OCI-LY3 (cell line): ENCODE measurements around the gene OR4D5.

Source experiments
- H2AFZ ChIP-seq: fragments of 200-600, 300-600 bp; shearing (Covaris generic); 2 replicates; pipeline ENCODE4 v1.6.0; 2014; ENCODE audit warnings: antibody characterized with exemption, low read depth, low read length
- H3K27ac ChIP-seq: fragments of 200-600, 300-600 bp; sonication (generic); 2 replicates; pipeline ENCODE4 v1.5.1; 2014; ENCODE audit warnings: mild to moderate bottlenecking, low read length, moderate library complexity, mixed read lengths
- H3K27me3 ChIP-seq: fragments of 200-600, 300-600 bp; sonication (generic); 2 replicates; pipeline ENCODE4 v1.6.1; 2014; ENCODE audit warnings: low read depth, low read length, mixed read lengths
- H3K36me3 ChIP-seq: fragments of 200-600, 300-600 bp; sonication (generic); replicated peaks from 2 replicates; pipeline ENCODE3; 2014; ENCODE audit warnings: low read depth, low read length, mixed read lengths
- H3K4me1 ChIP-seq: fragments of 300-600, 200-600 bp; sonication (generic); 2 replicates; pipeline ENCODE4 v1.6.1; 2014; ENCODE audit warnings: low read length, mixed read lengths
- H3K4me2 ChIP-seq: fragments of 200-600, 300-600 bp; sonication (generic); 2 replicates; pipeline ENCODE4 v1.6.1; 2014; ENCODE audit warnings: low read length, mixed read lengths
- H3K4me3 ChIP-seq: fragments of 300-600, 200-600 bp; sonication (generic); 2 replicates; pipeline ENCODE4 v1.5.1; 2014; ENCODE audit warnings: antibody characterized with exemption, mild to moderate bottlenecking, low read length, moderate library complexity
- H3K79me2 ChIP-seq: fragments of 300-600, 200-600 bp; shearing (Covaris generic); 2 replicates; pipeline ENCODE4 v1.6.1; 2014; ENCODE audit warnings: mild to moderate bottlenecking, low read length, mixed read lengths
- H3K9ac ChIP-seq: fragments of 300-600, 200-600 bp; shearing (Covaris generic); 2 replicates; pipeline ENCODE4 v1.6.0; 2014; ENCODE audit warnings: mild to moderate bottlenecking, low read length, moderate library complexity
- H3K9me3 ChIP-seq: fragments of 200-600, 300-600 bp; shearing (Covaris generic); 2 replicates; pipeline ENCODE4 v1.6.1; 2014; ENCODE audit warnings: low read length, mixed read lengths; ENCODE audit not compliant: insufficient read depth
- H4K20me1 ChIP-seq: fragments of 200-600, 300-600 bp; sonication (generic); 2 replicates; pipeline ENCODE4 v1.6.1; 2016; ENCODE audit warnings: low read length, mixed read lengths; ENCODE audit not compliant: insufficient read depth
- EZH2phosphoT487 ChIP-seq: fragments of 200-600 bp; shearing (Covaris generic); IDR thresholded peaks from 2 replicates; pipeline ENCODE4 v1.6.1; 2018; ENCODE audit warnings: antibody characterized with exemption, mixed run types, low read depth
- TF ChIP-seq, protein P1 (sequence below): fragments of 200-600, 300-600 bp; sonication (generic); IDR thresholded peaks from 2 replicates; pipeline ENCODE4 v1.5.1; 2014; ENCODE audit warnings: antibody characterized with exemption, low read length, low read depth

Gene OR4D5

DNA sequence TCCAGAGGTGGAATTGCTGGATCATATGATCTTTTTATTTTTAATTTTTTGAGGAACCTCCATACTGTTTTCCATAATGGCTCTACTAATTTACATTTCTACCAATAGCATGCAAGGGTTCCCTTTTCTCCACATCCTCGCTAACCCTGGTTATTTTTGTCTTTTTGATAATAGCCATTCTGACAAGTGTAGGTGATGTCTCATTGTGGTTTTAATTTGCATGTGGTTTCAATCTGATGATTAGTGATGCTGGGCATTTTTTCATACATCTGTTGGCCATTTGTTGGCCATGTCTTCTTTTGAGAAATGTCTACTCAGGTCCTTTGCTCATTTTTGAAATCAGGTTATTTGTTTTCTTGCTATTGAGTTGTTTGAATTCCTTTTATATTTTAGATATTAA, 15.4 kb upstream of the OR4D5 start:
- H4K20me1 ChIP-seq, result no peaks in the 10 kb centered on the region
- H3K79me2 ChIP-seq, result no peaks in the 10 kb centered on the region
- H3K27ac ChIP-seq, result no peak overlapping the region
- TF ChIP-seq EZH2phosphoT487, result no peak
- TF ChIP-seq, protein P1, sequence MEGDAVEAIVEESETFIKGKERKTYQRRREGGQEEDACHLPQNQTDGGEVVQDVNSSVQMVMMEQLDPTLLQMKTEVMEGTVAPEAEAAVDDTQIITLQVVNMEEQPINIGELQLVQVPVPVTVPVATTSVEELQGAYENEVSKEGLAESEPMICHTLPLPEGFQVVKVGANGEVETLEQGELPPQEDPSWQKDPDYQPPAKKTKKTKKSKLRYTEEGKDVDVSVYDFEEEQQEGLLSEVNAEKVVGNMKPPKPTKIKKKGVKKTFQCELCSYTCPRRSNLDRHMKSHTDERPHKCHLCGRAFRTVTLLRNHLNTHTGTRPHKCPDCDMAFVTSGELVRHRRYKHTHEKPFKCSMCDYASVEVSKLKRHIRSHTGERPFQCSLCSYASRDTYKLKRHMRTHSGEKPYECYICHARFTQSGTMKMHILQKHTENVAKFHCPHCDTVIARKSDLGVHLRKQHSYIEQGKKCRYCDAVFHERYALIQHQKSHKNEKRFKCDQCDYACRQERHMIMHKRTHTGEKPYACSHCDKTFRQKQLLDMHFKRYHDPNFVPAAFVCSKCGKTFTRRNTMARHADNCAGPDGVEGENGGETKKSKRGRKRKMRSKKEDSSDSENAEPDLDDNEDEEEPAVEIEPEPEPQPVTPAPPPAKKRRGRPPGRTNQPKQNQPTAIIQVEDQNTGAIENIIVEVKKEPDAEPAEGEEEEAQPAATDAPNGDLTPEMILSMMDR, result no peak
- H3K4me3 ChIP-seq, result no peak overlapping the region
- H3K27me3 ChIP-seq, result no peaks in the 10 kb centered on the region
- no peak overlapping the region for H3K4me2 ChIP-seq
- no peak overlapping the region for H3K9ac ChIP-seq
- H3K4me1 ChIP-seq, result no peaks in the 10 kb centered on the region
- no peaks in the 10 kb centered on the region for H3K36me3 ChIP-seq
- H3K9me3 ChIP-seq, result no peaks in the 10 kb centered on the region
- no peak overlapping the region for H2AFZ ChIP-seq

DNA sequence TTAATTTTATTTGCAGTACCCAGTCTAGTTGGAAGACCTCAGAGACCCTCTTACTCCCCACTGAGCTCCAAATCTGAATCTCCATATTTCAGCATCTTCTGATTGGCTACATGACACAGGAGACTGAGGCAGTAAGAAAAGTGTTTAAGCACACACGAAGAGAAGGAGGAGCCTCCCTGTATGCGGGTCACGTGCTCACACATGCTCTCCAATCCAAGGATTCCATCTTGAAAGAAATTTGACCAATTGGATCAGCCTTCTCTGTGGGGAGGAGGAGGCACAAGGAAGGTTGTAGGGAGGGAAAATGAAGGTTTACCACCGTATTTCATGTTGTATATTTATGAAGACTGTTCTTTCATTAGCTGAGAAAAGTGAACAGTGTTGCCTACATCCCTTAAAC, 3.0 kb downstream of the OR4D5 start:
- Histone ChIP-seq H3K4me3 (no peak overlapping the region), H3K27ac (no peak overlapping the region), H3K9ac (no peak overlapping the region), H4K20me1 (no peaks in the 10 kb centered on the region), H3K36me3 (no peaks in the 10 kb centered on the region), H3K79me2 (no peaks in the 10 kb centered on the region), H3K27me3 (no peaks in the 10 kb centered on the region), H3K4me2 (no peak overlapping the region), H2AFZ (no peak overlapping the region), H3K4me1 (no peaks in the 10 kb centered on the region), H3K9me3 (no peaks in the 10 kb centered on the region)
- no peak for TF ChIP-seq EZH2phosphoT487

DNA sequence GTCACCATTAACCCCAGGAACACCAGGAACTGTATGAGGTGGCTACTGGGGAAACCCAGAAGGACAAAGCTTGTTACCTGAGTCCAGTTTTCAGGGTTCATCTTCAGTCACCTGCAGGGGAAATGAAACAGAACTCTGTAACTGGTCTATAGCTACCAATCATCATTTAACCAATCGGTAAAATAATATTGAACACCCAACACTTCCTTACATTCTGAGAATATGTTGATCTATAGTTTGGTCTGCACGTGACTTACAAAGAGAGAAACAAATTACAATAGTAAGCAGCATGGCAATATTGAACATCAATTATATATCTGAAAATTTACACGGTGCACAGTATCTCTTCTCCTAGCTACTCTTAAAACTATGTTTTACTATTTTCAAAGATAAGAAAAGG, 4.3 kb downstream of the OR4D5 start, which contains the start of gene OR6T1:
TSS of gene OR6T1 (minus strand) at position 101 of the 400 bp plus-strand sequence. CDS start at position 101, 0 bp downstream.
- H3K4me2 ChIP-seq, result no peak within 1 kb of the TSS
- H2AFZ ChIP-seq, result no peak within 1 kb of the TSS
- H3K4me3 ChIP-seq, result no peak within 1 kb of the TSS
- H3K79me2 ChIP-seq, result no peaks in the 10 kb centered on the region
- H3K4me1 ChIP-seq, result no peaks in the 10 kb centered on the region
- no peaks in the 10 kb centered on the region for H3K9me3 ChIP-seq
- TF ChIP-seq, protein P1, result no peak
- no peaks in the 10 kb centered on the region for H3K27me3 ChIP-seq
- no peaks in the 10 kb centered on the region for H4K20me1 ChIP-seq
- H3K27ac ChIP-seq, result no peak within 1 kb of the TSS
- no peaks in the 10 kb centered on the region for H3K36me3 ChIP-seq
- H3K9ac ChIP-seq, result no peak within 1 kb of the TSS

DNA sequence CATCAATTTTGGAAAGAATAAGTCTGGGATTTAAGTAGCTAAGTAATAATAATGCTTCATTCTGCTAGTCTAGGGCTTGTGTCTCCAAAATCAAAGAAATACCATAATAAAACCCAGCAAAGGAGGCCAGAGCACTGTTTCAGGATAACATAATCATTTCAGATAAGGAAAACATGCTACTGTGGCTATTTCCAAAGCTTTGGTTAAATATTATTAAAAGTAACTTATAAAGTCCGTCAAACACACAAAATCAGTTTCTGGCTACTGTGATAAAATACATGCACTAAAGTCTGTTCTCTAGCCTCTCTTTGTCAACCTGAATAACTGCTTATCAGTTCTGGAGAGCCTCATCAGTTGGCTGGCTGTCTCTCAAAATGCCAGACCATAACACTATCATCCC, 5.7 kb downstream of the OR4D5 start:
- no peak for TF ChIP-seq EZH2phosphoT487
- TF ChIP-seq, protein P1, result no peak
- no peaks in the 10 kb centered on the region for H3K9me3 ChIP-seq
- H3K4me3 ChIP-seq, result no peak overlapping the region
- H3K36me3 ChIP-seq, result no peaks in the 10 kb centered on the region
- no peaks in the 10 kb centered on the region for H3K4me1 ChIP-seq
- no peak overlapping the region for H3K9ac ChIP-seq
- H3K79me2 ChIP-seq, result no peaks in the 10 kb centered on the region
- no peaks in the 10 kb centered on the region for H4K20me1 ChIP-seq
- no peaks in the 10 kb centered on the region for H3K27me3 ChIP-seq
- no peak overlapping the region for H3K27ac ChIP-seq
- H3K4me2 ChIP-seq, result no peak overlapping the region
- no peak overlapping the region for H2AFZ ChIP-seq

DNA sequence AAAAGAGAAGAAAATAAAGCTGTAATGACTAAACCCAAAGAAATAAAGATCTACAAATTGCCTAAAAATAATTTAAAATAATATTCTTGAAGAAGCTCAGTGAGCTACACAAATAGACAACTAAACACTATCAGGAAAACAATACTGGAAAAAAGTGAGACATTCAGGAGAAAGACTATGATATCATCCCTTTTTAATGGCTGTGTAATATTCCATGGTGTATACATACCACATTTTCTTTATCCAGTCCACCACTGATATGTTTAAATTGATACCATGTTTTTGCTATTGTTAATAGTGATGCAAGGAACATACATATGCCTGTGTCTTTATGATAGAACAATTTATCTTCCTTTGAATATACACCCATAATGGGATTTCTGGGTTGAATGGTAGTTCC, 17.3 kb downstream of the OR4D5 start:
- no peak for TF ChIP-seq EZH2phosphoT487
- TF ChIP-seq, protein P1, result no peak
- Histone ChIP-seq H3K9me3 (no peaks in the 10 kb centered on the region), H3K9ac (no peak overlapping the region)

More for the DNA sequence above, 17.3 kb downstream of the OR4D5 start:
- Histone ChIP-seq H3K4me3 (no peak overlapping the region), H3K36me3 (no peaks in the 10 kb centered on the region), H2AFZ (no peak overlapping the region), H3K4me1 (no peaks in the 10 kb centered on the region), H3K27me3 (no peaks in the 10 kb centered on the region), H3K27ac (no peak overlapping the region), H3K79me2 (no peaks in the 10 kb centered on the region), H3K4me2 (no peak overlapping the region), H4K20me1 (no peaks in the 10 kb centered on the region)
